SK-N-SH (cell line): ENCODE measurements around the gene CD33. TPM values are rescaled to one million over a fixed set of nuclear protein-coding genes. Genes with fewer than 3 reads are reported as not detected.

Experiments used
- CTCF ChIA-PET: fragments of 300-600, 350-600 bp; formaldehyde crosslinking; extraction: SDS; loops from one replicate; lab custom pipeline; 2021; lab: Yijun Ruan, JAX
- POLR2A ChIA-PET: fragments of 350-600 bp; sonication (Branson Sonifier 250); formaldehyde crosslinking; extraction: SDS; loops from one replicate; lab custom pipeline; 2020; ENCODE audit warnings: antibody characterized with exemption, inconsistent platforms; lab: Yijun Ruan, JAX
- DNase-seq: peaks from one replicate; pipeline ENCODE4 v3.0.0; 2012
- H2AFZ ChIP-seq: fragments of 200-600 bp; sonication (generic); 2 replicates; pipeline ENCODE4 v1.8.1; 2016; ENCODE audit warnings: antibody characterized with exemption, mild to moderate bottlenecking, low read depth
- H3F3A ChIP-seq: fragments of 200-600 bp; sonication (generic); replicated peaks from 2 replicates; pipeline ENCODE3; 2016; ENCODE audit warnings: antibody characterized with exemption, mild to moderate bottlenecking; ENCODE audit not compliant: insufficient read depth
- H3K27ac ChIP-seq, 2 experiments: fragments of 200-500 bp in 1 of 2; fragments of 200-600 bp in 1 of 2; sonication (Bioruptor generic) in 1 of 2; sonication (generic), shearing (Covaris generic) in 1 of 2; 2 replicates each; pipeline versions ENCODE4 v1.5.1 to v1.6.1; 2014 to 2016; ENCODE audit warnings: low read depth in 2 of 2, inconsistent platforms in 1 of 2, low read length in 1 of 2, mild to moderate bottlenecking in 1 of 2, mixed read lengths in 1 of 2
- H3K27me3 ChIP-seq: fragments of 200-600 bp; sonication (generic), shearing (Covaris generic); 2 replicates; pipeline ENCODE4 v1.6.1; 2016; ENCODE audit warnings: mixed run types; ENCODE audit not compliant: insufficient read depth
- H3K36me3 ChIP-seq, 2 experiments: fragments of 200-500 bp in 1 of 2; fragments of 200-600 bp in 1 of 2; sonication (Bioruptor generic) in 1 of 2; sonication (generic) in 1 of 2; replicated peaks in 1 of 2; 2 replicates each; pipeline versions ENCODE3 to v1.5.1; 2014 to 2016; ENCODE audit warnings: low read length in 1 of 2, mild to moderate bottlenecking in 1 of 2; ENCODE audit not compliant: insufficient read depth in 2 of 2, control insufficient read depth in 1 of 2
- H3K4me1 ChIP-seq, 2 experiments: fragments of 200-500 bp in 1 of 2; fragments of 200-600 bp in 1 of 2; sonication (Bioruptor generic) in 1 of 2; sonication (generic), shearing (Covaris generic) in 1 of 2; 2 replicates each; pipeline versions ENCODE4 v1.5.1 to v1.6.1; 2014 to 2016; ENCODE audit warnings: low read depth in 1 of 2, low read length in 1 of 2, mixed run types in 1 of 2; ENCODE audit not compliant: insufficient read depth in 2 of 2, control insufficient read depth in 1 of 2
- H3K4me2 ChIP-seq: fragments of 200-600 bp; sonication (generic), shearing (Covaris generic); 2 replicates; pipeline ENCODE4 v1.6.1; 2017; ENCODE audit warnings: mixed run types
- H3K4me3 ChIP-seq, 2 experiments: fragments of 200-500 bp in 1 of 2; fragments of 200-600 bp in 1 of 2; sonication (Bioruptor generic) in 1 of 2; sonication (generic), shearing (Covaris generic) in 1 of 2; 2 replicates each; pipeline versions ENCODE4 v1.5.1 to v1.8.1; 2014 to 2016; ENCODE audit warnings: low read depth in 2 of 2, inconsistent platforms in 1 of 2, low read length in 1 of 2, mild to moderate bottlenecking in 1 of 2, mixed read lengths in 1 of 2, moderate library complexity in 1 of 2
- H3K79me2 ChIP-seq: fragments of 200-600 bp; sonication (generic); 2 replicates; pipeline ENCODE4 v1.8.1; 2017; ENCODE audit warnings: mild to moderate bottlenecking; ENCODE audit not compliant: insufficient read depth
- H3K9ac ChIP-seq: fragments of 200-600 bp; sonication (generic); 2 replicates; pipeline ENCODE4 v1.6.1; 2017; ENCODE audit warnings: mixed run types
- H3K9me2 ChIP-seq: fragments of 200-600 bp; sonication (generic); 2 replicates; pipeline ENCODE4 v1.6.1; 2017; ENCODE audit warnings: mixed run types
- H3K9me3 ChIP-seq: fragments of 200-600 bp; sonication (generic); 2 replicates; pipeline ENCODE4 v1.6.1; 2017; ENCODE audit warnings: mixed run types, mild to moderate bottlenecking, moderate library complexity
- H4K20me1 ChIP-seq: fragments of 200-600 bp; sonication (generic); 2 replicates; pipeline ENCODE4 v1.6.1; 2017; ENCODE audit warnings: mild to moderate bottlenecking, mixed run types; ENCODE audit not compliant: insufficient read depth
- CHD2 ChIP-seq: fragments of 150-350 bp; IDR thresholded peaks from 2 replicates; pipeline ENCODE4 v1.6.1; 2018; ENCODE audit warnings: low read length; ENCODE audit not compliant: partially characterized antibody
- ELF1 ChIP-seq: IDR thresholded peaks from 2 replicates; pipeline ENCODE4 v1.4.0; 2012
- EZH2phosphoT487 ChIP-seq: fragments of 200-600 bp; sonication (generic); IDR thresholded peaks from 2 replicates; pipeline ENCODE4 v1.6.1; 2017; ENCODE audit warnings: low read depth, mixed run types, mild to moderate bottlenecking, antibody characterized with exemption, moderate library complexity, borderline replicate concordance
- FOSL2 ChIP-seq: IDR thresholded peaks from 2 replicates; pipeline ENCODE4 v1.4.0; 2012; ENCODE audit warnings: low read depth, mild to moderate bottlenecking, moderate library complexity, borderline replicate concordance
- FOXJ3 ChIP-seq: sonication (generic); formaldehyde crosslinking; IDR thresholded peaks from 2 replicates; pipeline ENCODE4 v1.5.1; 2020; ENCODE audit warnings: mild to moderate bottlenecking, missing genetic modification reagents
- GATA2 ChIP-seq: sonication (generic); formaldehyde crosslinking; IDR thresholded peaks from 2 replicates; pipeline ENCODE4 v1.5.0; 2020; ENCODE audit warnings: mild to moderate bottlenecking, missing genetic modification reagents
- JUND ChIP-seq: IDR thresholded peaks from 2 replicates; pipeline ENCODE4 v1.4.0; 2012
- MEF2A ChIP-seq: IDR thresholded peaks from 2 replicates; pipeline ENCODE4 v1.4.0; 2012; ENCODE audit warnings: low read depth, borderline replicate concordance
- MXI1 ChIP-seq: IDR thresholded peaks from 2 replicates; pipeline ENCODE4 v1.6.1; 2012; ENCODE audit warnings: mild to moderate bottlenecking, low read depth, low read length, improper control_type of control experiment
- NFIC ChIP-seq: IDR thresholded peaks from 2 replicates; pipeline ENCODE4 v1.4.0; 2012; ENCODE audit warnings: borderline replicate concordance
- NRF1 ChIP-seq: IDR thresholded peaks from 2 replicates; pipeline ENCODE4 v1.6.1; 2012; ENCODE audit warnings: low read depth, mild to moderate bottlenecking, low read length
- POLR2AphosphoS5 ChIP-seq: IDR thresholded peaks from 2 replicates; pipeline ENCODE4 v1.6.1; 2012; ENCODE audit warnings: low read depth, low read length
- RFX5 ChIP-seq: IDR thresholded peaks from 2 replicates; pipeline ENCODE4 v1.6.1; 2012; ENCODE audit warnings: mild to moderate bottlenecking, improper control_type of control experiment, low read length
- RXRA ChIP-seq: IDR thresholded peaks from 2 replicates; pipeline ENCODE4 v1.4.0; 2012; ENCODE audit warnings: low read depth, mild to moderate bottlenecking, borderline replicate concordance
- SMC3 ChIP-seq: IDR thresholded peaks from 2 replicates; pipeline ENCODE4 v1.6.1; 2012; ENCODE audit warnings: low read depth, low read length, improper control_type of control experiment
- TCF12 ChIP-seq: IDR thresholded peaks from 2 replicates; pipeline ENCODE4 v1.4.0; 2012
- TEAD4 ChIP-seq: IDR thresholded peaks from 2 replicates; pipeline ENCODE4 v1.4.0; 2012; ENCODE audit warnings: mild to moderate bottlenecking, borderline replicate concordance; ENCODE audit not compliant: insufficient read depth
- YY1 ChIP-seq: IDR thresholded peaks from 2 replicates; pipeline ENCODE4 v1.4.0; 2012; ENCODE audit warnings: low read depth, mild to moderate bottlenecking
- WGBS: methylation state at CpG from one replicate; pipeline ENCODE4 v1.1.6; 2017; ENCODE audit warnings: low lambda C conversion rate; 5-methylcytosine and 5-hydroxymethylcytosine counted together
- polyA plus RNA-seq, 3 experiments: library from polyadenylated mRNA; depleted of rRNA; stranded (reverse); fragments of >200 nt; gene quantifications; 2 replicates each; pipeline ENCODE4 v1.2.3, GENCODE V29; 2012
- TF ChIP-seq, protein P1 (sequence below): IDR thresholded peaks from 2 replicates; pipeline ENCODE4 v1.4.0; 2012; ENCODE audit warnings: low read depth
- TF ChIP-seq, protein P2 (sequence below): IDR thresholded peaks from 2 replicates; pipeline ENCODE4; 2012
- TF ChIP-seq, protein P3 (sequence below): IDR thresholded peaks from 2 replicates; pipeline ENCODE4 v1.4.0; 2012; ENCODE audit warnings: low read depth, borderline replicate concordance
- TF ChIP-seq, protein P4 (sequence below): IDR thresholded peaks from 2 replicates; pipeline ENCODE4 v1.6.1; 2012; ENCODE audit warnings: mild to moderate bottlenecking, low read depth, low read length, moderate library complexity

CD33 gene
- polyA plus RNA-seq, 1 of the 3 experiments (the other 2 are of a cell fraction): 0.36 TPM

DNA sequence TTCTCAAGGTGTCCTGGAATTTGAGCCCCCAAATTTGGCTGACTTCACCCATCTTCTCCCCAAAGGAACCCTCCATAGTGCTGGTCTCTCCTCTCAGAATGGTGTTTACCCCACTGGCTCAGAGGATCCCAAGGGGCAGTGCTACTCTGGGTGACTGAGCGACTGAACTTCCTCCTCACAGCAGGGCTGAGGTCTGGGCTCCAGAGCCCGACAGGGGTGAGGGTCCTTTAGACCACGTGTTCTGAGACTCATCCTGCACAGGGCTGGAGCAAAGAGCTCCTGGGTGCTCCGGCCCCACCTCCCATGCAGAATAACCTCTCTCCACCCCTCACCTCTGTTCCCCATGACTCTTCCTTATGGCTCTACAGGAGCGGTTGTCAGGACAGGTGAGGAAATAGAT lies 23.2 kb upstream of the CD33 start:
- DNase-seq: no peak
- CTCF ChIA-PET: no interaction called here

DNA sequence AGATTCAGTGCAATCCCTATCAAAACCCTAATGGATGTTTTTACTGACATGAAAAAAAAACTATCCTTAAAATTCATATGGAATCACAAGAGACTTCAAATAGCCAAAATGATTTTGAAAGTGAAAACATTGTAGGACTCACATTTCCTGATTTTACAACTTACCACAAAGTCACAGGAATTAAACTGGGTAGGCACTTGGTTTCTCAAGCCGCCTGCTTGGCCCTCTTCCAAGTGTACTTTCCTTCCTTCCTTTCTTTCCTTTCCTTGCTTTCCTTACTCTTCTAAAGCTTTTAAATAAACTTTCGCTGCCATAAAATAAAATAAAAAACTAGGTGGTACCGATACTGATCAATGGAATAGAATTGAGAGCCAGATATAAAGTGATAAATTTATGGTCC lies 21.0 kb upstream of the CD33 start:
- H3K36me3 ChIP-seq: no peaks in the 10 kb centered on the region
- H2AFZ ChIP-seq: no peak overlapping the region
- no peaks in the 10 kb centered on the region for H4K20me1 ChIP-seq
- no peak overlapping the region for H3K27ac ChIP-seq
- POLR2A ChIA-PET: no interaction called here
- WGBS: 7% methylated on average over 3 of the region's 3 CpGs
- H3F3A ChIP-seq: no peaks in the 10 kb centered on the region
- H3K4me1 ChIP-seq: no peaks in the 10 kb centered on the region
- no peak for TF ChIP-seq TEAD4
- no peak for TF ChIP-seq SMC3
- no peak for TF ChIP-seq TCF12
- TF ChIP-seq EZH2phosphoT487: no peak
- TF ChIP-seq, protein P1, sequence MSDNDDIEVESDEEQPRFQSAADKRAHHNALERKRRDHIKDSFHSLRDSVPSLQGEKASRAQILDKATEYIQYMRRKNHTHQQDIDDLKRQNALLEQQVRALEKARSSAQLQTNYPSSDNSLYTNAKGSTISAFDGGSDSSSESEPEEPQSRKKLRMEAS: no peak
- no peak for TF ChIP-seq RXRA
- no peak for TF ChIP-seq RFX5
- TF ChIP-seq NRF1: no peak
- TF ChIP-seq MXI1: no peak
- no peak for TF ChIP-seq JUND
- TF ChIP-seq MEF2A: no peak
- no peak for TF ChIP-seq POLR2AphosphoS5
- no peak for TF ChIP-seq FOXJ3 (CRISPR knock-in tag)
- TF ChIP-seq, protein P2, sequence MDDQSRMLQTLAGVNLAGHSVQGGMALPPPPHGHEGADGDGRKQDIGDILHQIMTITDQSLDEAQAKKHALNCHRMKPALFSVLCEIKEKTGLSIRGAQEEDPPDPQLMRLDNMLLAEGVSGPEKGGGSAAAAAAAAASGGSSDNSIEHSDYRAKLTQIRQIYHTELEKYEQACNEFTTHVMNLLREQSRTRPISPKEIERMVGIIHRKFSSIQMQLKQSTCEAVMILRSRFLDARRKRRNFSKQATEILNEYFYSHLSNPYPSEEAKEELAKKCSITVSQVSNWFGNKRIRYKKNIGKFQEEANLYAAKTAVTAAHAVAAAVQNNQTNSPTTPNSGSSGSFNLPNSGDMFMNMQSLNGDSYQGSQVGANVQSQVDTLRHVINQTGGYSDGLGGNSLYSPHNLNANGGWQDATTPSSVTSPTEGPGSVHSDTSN: no peak
- TF ChIP-seq ELF1: no peak
- peaks cover 4% of the 10 kb centered on the region; the same call in 1 of the 2 replicates for H3K9me2 ChIP-seq
- H3K9ac ChIP-seq: no peak overlapping the region
- no peak overlapping the region for H3K4me3 ChIP-seq
- CTCF ChIA-PET: no interaction called here
- H3K4me2 ChIP-seq: no peak overlapping the region
- H3K9me3 ChIP-seq: no peaks in the 10 kb centered on the region
- H3K27me3 ChIP-seq: peaks cover 47% of the 10 kb centered on the region
- H3K79me2 ChIP-seq: no peaks in the 10 kb centered on the region
- no peak for DNase-seq

More for the DNA sequence above, 23.2 kb upstream of the CD33 start:
- Histone ChIP-seq H2AFZ (no peak overlapping the region), H3K9me3 (no peaks in the 10 kb centered on the region), H3K9ac (no peak overlapping the region), H3K9me2 (peaks cover 4% of the 10 kb centered on the region; the same call in 1 of the 2 replicates), H3K4me2 (no peak overlapping the region), H3K27ac (no peak overlapping the region), H4K20me1 (no peaks in the 10 kb centered on the region), H3F3A (no peaks in the 10 kb centered on the region), H3K27me3 (peaks cover 61% of the 10 kb centered on the region), H3K79me2 (no peaks in the 10 kb centered on the region), H3K36me3 (no peaks in the 10 kb centered on the region), H3K4me1 (no peaks in the 10 kb centered on the region), H3K4me3 (no peak overlapping the region)
- TF ChIP-seq CHD2 (no peak), RFX5 (no peak), FOXJ3 (CRISPR knock-in tag) (no peak), YY1 (no peak), EZH2phosphoT487 (no peak), ELF1 (no peak), SMC3 (no peak), FOSL2 (no peak), GATA2 (CRISPR knock-in tag) (no peak), TEAD4 (no peak), NFIC (no peak), POLR2AphosphoS5 (no peak), MXI1 (no peak), MEF2A (no peak)
- TF ChIP-seq, protein P3, sequence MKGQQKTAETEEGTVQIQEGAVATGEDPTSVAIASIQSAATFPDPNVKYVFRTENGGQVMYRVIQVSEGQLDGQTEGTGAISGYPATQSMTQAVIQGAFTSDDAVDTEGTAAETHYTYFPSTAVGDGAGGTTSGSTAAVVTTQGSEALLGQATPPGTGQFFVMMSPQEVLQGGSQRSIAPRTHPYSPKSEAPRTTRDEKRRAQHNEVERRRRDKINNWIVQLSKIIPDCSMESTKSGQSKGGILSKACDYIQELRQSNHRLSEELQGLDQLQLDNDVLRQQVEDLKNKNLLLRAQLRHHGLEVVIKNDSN: no peak
- TF ChIP-seq, protein P4, sequence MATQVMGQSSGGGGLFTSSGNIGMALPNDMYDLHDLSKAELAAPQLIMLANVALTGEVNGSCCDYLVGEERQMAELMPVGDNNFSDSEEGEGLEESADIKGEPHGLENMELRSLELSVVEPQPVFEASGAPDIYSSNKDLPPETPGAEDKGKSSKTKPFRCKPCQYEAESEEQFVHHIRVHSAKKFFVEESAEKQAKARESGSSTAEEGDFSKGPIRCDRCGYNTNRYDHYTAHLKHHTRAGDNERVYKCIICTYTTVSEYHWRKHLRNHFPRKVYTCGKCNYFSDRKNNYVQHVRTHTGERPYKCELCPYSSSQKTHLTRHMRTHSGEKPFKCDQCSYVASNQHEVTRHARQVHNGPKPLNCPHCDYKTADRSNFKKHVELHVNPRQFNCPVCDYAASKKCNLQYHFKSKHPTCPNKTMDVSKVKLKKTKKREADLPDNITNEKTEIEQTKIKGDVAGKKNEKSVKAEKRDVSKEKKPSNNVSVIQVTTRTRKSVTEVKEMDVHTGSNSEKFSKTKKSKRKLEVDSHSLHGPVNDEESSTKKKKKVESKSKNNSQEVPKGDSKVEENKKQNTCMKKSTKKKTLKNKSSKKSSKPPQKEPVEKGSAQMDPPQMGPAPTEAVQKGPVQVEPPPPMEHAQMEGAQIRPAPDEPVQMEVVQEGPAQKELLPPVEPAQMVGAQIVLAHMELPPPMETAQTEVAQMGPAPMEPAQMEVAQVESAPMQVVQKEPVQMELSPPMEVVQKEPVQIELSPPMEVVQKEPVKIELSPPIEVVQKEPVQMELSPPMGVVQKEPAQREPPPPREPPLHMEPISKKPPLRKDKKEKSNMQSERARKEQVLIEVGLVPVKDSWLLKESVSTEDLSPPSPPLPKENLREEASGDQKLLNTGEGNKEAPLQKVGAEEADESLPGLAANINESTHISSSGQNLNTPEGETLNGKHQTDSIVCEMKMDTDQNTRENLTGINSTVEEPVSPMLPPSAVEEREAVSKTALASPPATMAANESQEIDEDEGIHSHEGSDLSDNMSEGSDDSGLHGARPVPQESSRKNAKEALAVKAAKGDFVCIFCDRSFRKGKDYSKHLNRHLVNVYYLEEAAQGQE: no peak
- TF ChIP-seq, protein P1: no peak
- POLR2A ChIA-PET: no interaction called here
- 3% methylated on average over 4 of the region's 5 CpGs for WGBS
